ENCODE results near the gene VIT.

DNA sequence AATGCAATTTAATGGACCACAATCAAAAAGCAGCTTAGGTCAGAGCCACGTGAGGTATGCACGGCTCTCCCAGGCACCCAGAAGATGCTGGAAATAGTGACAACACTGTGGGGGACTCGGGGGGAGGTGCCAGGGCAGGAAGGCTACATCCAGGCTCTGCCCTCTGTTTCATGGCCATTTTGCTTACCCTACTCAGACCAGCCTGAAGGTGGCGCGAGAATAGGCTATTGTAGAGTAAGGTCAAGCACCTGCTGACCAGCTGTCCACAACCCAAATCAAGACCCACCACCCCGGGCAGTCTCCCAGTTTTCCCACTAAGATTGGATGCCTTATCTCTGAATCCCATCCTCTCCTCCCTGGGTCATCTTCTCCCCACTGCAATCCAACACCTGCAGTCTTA is 115.7 kb downstream of the VIT start:
- TF ChIP-seq CTCF (IDR thresholded peaks at IDR 0.05) = peak; percentile 34
- TF ChIP-seq ZFX (IDR thresholded peaks at IDR 0.05; ENCODE audit: borderline replicate concordance) = no peak
